ENCODE data around the gene KCNQ1OT1.

GRCh38 chr11:2571598-2572281 lies 128.1 kb downstream of the KCNQ1OT1 start:
- TF ChIP-seq POLR2AphosphoS5 (IDR thresholded peaks at IDR 0.05; ENCODE audit: low read depth, low read length) (no peak), YY1 (IDR thresholded peaks at IDR 0.05; ENCODE audit: low read depth) (no peak), FOXM1 (IDR thresholded peaks at IDR 0.05; ENCODE audit: low read depth) (no peak)
- TF ChIP-seq, protein P1, sequence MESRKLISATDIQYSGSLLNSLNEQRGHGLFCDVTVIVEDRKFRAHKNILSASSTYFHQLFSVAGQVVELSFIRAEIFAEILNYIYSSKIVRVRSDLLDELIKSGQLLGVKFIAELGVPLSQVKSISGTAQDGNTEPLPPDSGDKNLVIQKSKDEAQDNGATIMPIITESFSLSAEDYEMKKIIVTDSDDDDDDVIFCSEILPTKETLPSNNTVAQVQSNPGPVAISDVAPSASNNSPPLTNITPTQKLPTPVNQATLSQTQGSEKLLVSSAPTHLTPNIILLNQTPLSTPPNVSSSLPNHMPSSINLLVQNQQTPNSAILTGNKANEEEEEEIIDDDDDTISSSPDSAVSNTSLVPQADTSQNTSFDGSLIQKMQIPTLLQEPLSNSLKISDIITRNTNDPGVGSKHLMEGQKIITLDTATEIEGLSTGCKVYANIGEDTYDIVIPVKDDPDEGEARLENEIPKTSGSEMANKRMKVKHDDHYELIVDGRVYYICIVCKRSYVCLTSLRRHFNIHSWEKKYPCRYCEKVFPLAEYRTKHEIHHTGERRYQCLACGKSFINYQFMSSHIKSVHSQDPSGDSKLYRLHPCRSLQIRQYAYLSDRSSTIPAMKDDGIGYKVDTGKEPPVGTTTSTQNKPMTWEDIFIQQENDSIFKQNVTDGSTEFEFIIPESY (IDR thresholded peaks at IDR 0.05; ENCODE audit: borderline replicate concordance, low read depth), result no peak

Measured in SK-N-SH (cell line).